Esophagus squamous epithelium (tissue), 5 donors: ENCODE measurements around the gene DAND5. TPM values are rescaled to one million over a fixed set of nuclear protein-coding genes. Genes with fewer than 3 reads are reported as not detected.
A peak's percentile ranks its signal among the peaks of the same experiment; 100 is the strongest.

Experiments
- DNase-seq: peaks from one replicate; lab custom pipeline; 2025; lab: John Stamatoyannopoulos, UW
- H3K27ac ChIP-seq, 4 donors: fragments of 200-600 bp; sonication (generic); one replicate each; pipeline ENCODE4 v1.5.1; 2016 to 2019; ENCODE audit warnings: mild to moderate bottlenecking in 1 of 4
- H3K27me3 ChIP-seq, 4 donors: fragments of 200-600 bp; sonication (generic); 1 replicate in 3 of 4; 2 replicates in 1 of 4; pipeline versions ENCODE4 v1.5.1 to v1.6.0; 2017 to 2021; ENCODE audit warnings: antibody characterized with exemption in 1 of 4
- H3K36me3 ChIP-seq, 3 donors: fragments of 200-600 bp; sonication (generic); one replicate each; pipeline ENCODE4 v1.5.1; 2016 to 2019
- H3K4me1 ChIP-seq, 3 donors: fragments of 200-600 bp; sonication (generic); one replicate each; pipeline ENCODE4 v1.5.1; 2017 to 2019
- H3K4me3 ChIP-seq, 4 donors: fragments of 200-600 bp; sonication (generic); 1 replicate in 3 of 4; 2 replicates in 1 of 4; pipeline ENCODE4 v1.5.1; 2016 to 2019; ENCODE audit warnings: mild to moderate bottlenecking in 2 of 4, moderate library complexity in 1 of 4
- H3K9me3 ChIP-seq, 3 donors: fragments of 200-600 bp; sonication (generic); one replicate each; pipeline ENCODE4 v1.5.1; 2016 to 2019
- POLR2A ChIP-seq, 4 donors: fragments of 450-650 bp; IDR thresholded peaks; one replicate each; pipeline ENCODE4 v1.6.1; 2017; ENCODE audit warnings: antibody characterized with exemption in 4 of 4, mild to moderate bottlenecking in 4 of 4, moderate library complexity in 3 of 4
- WGBS, 2 donors: methylation state at CpG; one replicate each; pipeline ENCODE4 v1.1.5; 2018; 5-methylcytosine and 5-hydroxymethylcytosine counted together
- intact Hi-C: fragments of 100-400 bp; cut with DNase I; formaldehyde crosslinking; loops from one replicate; pipeline ENCODE4 v1.15.0; 2022
- total RNA-seq, 4 donors: library from RNA; depleted of rRNA; stranded (reverse); fragments of >200 nt; gene quantifications; one replicate each; pipeline ENCODE4 v1.1.0, GENCODE V29; 2016
- TF ChIP-seq, protein P1 (sequence below), 6 experiments: fragments of 450-650 bp in 4 of 6; fragments of 200-600 bp in 2 of 6; sonication (generic) in 2 of 6; IDR thresholded peaks; one replicate each; pipeline ENCODE4 v1.5.1; 2016 to 2019; ENCODE audit warnings: antibody characterized with exemption in 6 of 6, mild to moderate bottlenecking in 4 of 6, moderate library complexity in 4 of 6
- donor health status: DM: yes; HTN: yes; CAD: no.

The DAND5 gene
- total RNA-seq, 4 donors from 2014 or later, result not detected

DNA sequence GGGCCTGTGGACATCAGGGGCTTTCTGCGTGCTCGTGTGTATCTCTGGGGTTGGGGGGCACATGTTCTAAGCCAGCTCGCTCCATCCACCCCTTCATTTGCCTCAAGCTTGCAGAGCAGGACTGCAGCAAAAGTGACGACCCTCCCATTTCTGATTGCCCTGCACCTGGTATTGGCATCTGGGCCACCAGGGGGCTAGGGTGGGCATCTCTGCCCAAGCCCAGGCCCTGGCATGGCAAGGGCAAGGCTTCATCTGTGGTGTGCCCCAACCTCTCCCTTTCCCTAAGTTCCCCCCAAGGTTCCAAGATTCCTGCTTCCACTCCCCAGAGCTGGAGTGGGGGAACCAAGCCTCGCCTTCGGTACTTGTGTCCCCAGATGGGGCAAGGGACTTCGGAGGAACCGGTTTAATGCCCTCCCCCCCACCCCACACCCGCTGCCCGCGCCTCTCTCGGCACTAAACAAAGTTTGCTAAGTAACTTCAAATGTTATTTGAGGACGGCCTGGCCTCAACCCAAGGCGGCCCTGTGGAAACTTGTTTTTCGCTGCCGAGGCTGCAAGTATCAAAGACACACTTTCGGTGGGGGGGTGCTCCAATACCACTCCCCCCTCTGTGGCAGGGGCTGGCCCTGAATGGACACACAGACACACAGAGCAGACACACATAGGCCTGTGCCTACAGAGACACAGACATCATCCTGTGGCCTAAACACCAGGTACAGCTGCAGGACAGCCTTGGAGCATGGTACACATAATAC is 38.1 kb downstream of the DAND5 start:
- H3K36me3 ChIP-seq, result peaks cover 0 to 5% (median 0%) of the 10 kb centered on the region in 3 donors
- no peak for TF ChIP-seq POLR2A (IDR thresholded peaks at IDR 0.05)
- peak overlapping the region; percentile 90 to 98 (median 92) for H3K27ac ChIP-seq
- WGBS, 2 donors, result 28 to 47% methylated on average over 2 to 16 of the region's 17 CpGs
- intact Hi-C loops, result no loop called here
- H3K9me3 ChIP-seq, result no peaks in the 10 kb centered on the region
- DNase-seq, result no peak
- H3K27me3 ChIP-seq, result peaks cover 0 to 31% (median 0%) of the 10 kb centered on the region in 4 donors
- H3K4me3 ChIP-seq, result peak overlapping the region in 3 of 4 donors; percentile 17 to 37 (median 21)
- H3K4me1 ChIP-seq, result peaks cover 89 to 100% (median 98%) of the 10 kb centered on the region in 3 donors

DNA sequence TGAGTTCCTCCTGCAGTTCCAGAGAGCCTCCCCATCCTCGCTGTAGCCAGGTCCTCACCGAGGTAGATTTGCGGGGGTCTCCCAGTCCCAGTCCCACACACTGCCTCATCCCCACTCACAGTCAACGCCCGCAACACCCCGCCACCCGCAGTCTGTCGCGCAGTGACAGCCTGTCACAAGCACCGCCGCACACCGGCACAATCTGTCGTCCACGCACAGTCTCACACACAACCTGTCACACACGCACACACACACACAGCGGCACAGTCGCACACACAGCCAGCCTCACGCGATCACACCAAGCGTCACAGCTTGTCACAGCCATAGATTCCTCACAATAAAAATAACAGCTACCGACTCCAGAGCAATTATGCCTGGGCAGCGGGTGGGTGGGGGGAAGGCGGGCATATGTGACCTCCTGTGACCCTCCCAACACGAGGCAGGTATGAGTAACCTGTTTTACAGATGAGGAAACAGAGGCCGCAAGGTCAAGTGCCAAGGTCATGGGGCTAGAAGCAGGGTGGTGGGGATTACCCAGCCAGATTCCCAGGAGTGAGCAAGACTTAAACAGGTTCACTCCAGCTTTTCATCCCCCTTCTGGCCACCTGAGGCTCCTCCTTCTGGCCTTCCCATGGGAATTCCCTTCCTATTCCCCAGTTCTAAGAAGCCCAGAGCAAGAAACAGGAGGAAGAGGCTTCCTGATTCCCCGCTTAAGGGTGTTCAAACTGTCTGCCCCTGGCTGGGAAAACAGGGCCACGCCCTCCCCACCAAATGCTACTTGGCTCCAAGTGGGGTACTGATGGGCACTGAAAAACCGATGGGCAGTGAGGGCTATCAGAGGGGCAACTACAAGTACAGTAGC is 39.8 kb downstream of the DAND5 start:
- H3K4me1 ChIP-seq, result peaks cover 77 to 100% (median 83%) of the 10 kb centered on the region in 3 donors
- peaks cover 0 to 5% (median 0%) of the 10 kb centered on the region in 3 donors for H3K36me3 ChIP-seq
- peak overlapping the region in 2 of 4 donors; percentile 15 to 61 for H3K4me3 ChIP-seq
- DNase-seq, result no peak
- TF ChIP-seq, protein P1, sequence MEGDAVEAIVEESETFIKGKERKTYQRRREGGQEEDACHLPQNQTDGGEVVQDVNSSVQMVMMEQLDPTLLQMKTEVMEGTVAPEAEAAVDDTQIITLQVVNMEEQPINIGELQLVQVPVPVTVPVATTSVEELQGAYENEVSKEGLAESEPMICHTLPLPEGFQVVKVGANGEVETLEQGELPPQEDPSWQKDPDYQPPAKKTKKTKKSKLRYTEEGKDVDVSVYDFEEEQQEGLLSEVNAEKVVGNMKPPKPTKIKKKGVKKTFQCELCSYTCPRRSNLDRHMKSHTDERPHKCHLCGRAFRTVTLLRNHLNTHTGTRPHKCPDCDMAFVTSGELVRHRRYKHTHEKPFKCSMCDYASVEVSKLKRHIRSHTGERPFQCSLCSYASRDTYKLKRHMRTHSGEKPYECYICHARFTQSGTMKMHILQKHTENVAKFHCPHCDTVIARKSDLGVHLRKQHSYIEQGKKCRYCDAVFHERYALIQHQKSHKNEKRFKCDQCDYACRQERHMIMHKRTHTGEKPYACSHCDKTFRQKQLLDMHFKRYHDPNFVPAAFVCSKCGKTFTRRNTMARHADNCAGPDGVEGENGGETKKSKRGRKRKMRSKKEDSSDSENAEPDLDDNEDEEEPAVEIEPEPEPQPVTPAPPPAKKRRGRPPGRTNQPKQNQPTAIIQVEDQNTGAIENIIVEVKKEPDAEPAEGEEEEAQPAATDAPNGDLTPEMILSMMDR (IDR thresholded peaks at IDR 0.05), result no peak
- intact Hi-C loops, result no loop called here
- H3K9me3 ChIP-seq, result no peaks in the 10 kb centered on the region
- H3K27me3 ChIP-seq, result peaks cover 0 to 33% (median 0%) of the 10 kb centered on the region in 4 donors
- H3K27ac ChIP-seq, result peak overlapping the region; percentile 90 to 98 (median 92)
- WGBS, 2 donors, result 49 to 71% methylated on average over 21 of the region's 28 CpGs

DNA sequence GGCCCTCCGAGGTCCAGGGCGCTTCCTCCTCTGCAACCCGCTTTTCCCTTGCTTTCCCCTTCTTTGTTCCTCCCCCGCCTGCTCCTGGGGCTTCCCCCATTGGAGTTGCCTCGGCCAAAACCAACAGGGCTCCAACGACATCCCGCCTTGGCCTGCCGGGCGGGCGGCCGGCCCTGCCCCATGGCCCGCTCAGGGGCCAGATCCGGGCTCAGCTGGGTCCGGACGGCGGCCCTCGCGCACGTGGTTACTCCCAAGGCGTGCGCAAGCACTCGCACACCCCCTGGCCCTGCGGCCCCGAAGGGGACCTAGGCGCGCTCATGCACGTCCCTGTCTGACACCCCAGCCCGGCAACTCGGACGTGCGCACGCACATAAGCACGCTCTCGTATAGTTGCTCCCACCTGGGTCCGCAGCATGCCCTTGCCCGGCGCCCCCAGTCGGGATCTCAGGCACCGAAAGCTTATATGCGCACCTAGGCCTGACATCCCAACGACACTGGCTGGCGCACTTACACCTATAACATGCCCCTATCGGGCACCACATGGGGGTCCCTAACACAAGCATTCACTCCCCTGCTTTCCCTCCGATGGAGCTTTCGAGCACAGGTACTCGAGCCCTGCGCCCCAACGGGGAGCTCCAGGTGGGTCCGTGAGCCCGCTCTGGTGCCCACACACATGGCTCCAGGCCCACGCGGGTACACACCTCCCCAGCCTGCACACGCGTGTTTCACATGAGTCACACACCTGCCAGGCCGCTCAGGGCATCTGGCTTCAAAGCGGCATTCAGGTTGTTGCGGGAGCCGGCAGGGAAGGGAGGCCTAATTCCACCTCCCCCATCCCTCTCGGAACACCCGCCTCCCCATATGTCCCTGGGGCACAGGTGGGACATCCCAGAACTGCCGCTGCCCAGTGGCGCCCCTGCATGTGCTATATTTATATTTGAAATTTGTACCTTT is 40.9 kb downstream of the DAND5 start:
- Histone ChIP-seq H3K4me1 (peaks cover 81 to 100% (median 82%) of the 10 kb centered on the region in 3 donors), H3K27ac (peak overlapping the region; percentile 90 to 98 (median 92)), H3K9me3 (no peaks in the 10 kb centered on the region), H3K36me3 (peaks cover 0 to 5% (median 0%) of the 10 kb centered on the region in 3 donors), H3K4me3 (peak overlapping the region in 2 of 4 donors; percentile 41 to 61), H3K27me3 (peaks cover 0 to 38% (median 0%) of the 10 kb centered on the region in 4 donors)
- peak in 1 of 4 donors; percentile 6 for TF ChIP-seq POLR2A (IDR thresholded peaks at IDR 0.05)
- TF ChIP-seq, protein P1 (IDR thresholded peaks at IDR 0.05), result no peak
- intact Hi-C loops, result no loop called here
- no peak for DNase-seq
- WGBS, 2 donors, result 22 to 36% methylated on average over 23 to 29 of the region's 62 CpGs

DNA sequence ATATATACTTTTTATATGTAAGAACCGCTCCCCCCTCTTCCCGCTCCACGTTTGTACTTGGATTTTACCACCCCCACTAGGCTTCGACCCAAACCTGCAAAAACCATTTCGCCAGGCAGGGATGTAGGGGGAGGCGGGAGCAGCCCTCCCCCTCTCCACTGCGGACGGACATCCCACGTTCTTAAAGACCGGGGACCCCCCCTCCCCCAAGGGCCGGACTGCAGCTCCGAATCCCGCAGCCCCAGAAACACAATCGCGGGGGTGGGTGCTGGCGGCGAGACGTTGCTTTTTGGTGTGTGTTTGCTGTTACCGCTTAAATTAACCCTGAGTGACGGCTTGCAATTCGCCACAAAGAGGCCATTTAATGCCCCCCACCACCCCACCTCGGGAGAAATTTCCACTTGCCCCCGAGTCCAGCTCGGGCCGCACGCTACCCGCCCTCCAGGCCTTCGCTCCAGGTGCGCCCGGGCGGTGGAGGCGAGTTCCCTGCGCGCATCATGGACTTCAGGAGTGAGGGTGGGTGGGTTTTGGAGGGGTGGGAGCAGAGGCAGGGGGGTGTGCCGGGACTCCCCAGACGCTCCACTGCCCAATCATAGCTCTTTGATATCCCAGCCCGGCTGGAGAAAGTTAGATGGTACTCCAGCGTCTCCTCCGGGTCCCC is 41.7 kb downstream of the DAND5 start:
- no peak for DNase-seq
- WGBS, 2 donors, result 18 to 36% methylated on average over 5 to 9 of the region's 39 CpGs
- Histone ChIP-seq H3K27me3 (peaks cover 0 to 38% (median 0%) of the 10 kb centered on the region in 4 donors), H3K9me3 (no peaks in the 10 kb centered on the region), H3K4me1 (peaks cover 82 to 100% (median 82%) of the 10 kb centered on the region in 3 donors), H3K36me3 (peaks cover 0 to 5% (median 0%) of the 10 kb centered on the region in 3 donors), H3K27ac (peak overlapping the region; percentile 90 to 98 (median 92)), H3K4me3 (peak overlapping the region in 3 of 4 donors; percentile 41 to 61 (median 44))
- intact Hi-C loops, result no loop called here
- TF ChIP-seq POLR2A (IDR thresholded peaks at IDR 0.05), result no peak
- TF ChIP-seq, protein P1 (IDR thresholded peaks at IDR 0.05), result no peak
